ENCODE data around the gene ERG. TPM values are rescaled to one million over a fixed set of nuclear protein-coding genes. Genes with fewer than 3 reads are reported as not detected.

Gene ERG
- total RNA-seq, 1 donor from 2014 or later: not detected

DNA sequence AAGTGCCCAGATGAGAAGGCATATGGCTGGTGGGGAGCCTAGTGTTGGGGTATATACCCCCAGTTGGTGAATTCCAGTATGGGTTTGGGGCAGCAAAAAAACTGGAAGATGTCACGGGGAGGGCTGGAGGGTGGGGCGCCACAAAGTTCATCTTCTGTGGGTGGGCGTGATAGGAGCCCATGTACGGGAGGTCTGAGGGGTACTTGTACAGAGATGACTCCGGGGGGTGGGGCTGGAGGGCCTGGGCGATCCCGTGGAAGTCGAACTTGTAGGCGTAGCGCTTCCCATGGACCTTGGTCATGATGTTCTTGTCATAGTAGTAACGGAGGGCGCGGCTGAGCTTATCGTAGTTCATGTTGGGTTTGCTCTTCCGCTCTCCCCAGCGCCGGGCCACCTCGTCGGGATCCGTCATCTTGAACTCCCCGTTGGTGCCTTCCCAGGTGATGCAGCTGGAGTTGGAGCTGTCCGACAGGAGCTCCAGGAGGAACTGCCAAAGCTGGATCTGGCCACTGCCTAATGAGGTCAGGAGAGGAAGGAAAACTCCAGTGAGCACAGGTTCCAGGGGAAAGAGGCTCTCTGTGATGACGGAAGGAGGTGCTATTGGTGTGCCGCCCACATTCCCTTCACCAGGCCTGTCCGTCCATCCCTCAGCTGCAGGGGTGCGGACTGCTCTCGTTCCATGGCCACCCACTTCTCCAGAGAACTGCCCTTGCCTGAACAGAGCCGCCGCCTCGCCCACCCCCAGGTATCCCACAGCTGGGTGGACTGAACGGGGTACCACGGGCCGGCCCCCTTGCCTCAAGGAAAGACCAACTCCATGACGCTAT is 114.7 kb downstream of the ERG start:
- Mint-ChIP-seq H3K27ac (no peak overlapping the region), H3K27me3 (peaks cover 3% of the 10 kb centered on the region), H3K4me3 (ENCODE audit: low read depth) (no peak overlapping the region), H3K4me1 (ENCODE audit: low read depth) (no peaks in the 10 kb centered on the region), H3K36me3 (ENCODE audit: insufficient read depth) (no peaks in the 10 kb centered on the region), H3K9me3 (ENCODE audit: low read depth) (no peaks in the 10 kb centered on the region)
- no peak for DNase-seq (ENCODE audit: low spot score, unreplicated experiment)
- TF ChIP-seq, protein P1, sequence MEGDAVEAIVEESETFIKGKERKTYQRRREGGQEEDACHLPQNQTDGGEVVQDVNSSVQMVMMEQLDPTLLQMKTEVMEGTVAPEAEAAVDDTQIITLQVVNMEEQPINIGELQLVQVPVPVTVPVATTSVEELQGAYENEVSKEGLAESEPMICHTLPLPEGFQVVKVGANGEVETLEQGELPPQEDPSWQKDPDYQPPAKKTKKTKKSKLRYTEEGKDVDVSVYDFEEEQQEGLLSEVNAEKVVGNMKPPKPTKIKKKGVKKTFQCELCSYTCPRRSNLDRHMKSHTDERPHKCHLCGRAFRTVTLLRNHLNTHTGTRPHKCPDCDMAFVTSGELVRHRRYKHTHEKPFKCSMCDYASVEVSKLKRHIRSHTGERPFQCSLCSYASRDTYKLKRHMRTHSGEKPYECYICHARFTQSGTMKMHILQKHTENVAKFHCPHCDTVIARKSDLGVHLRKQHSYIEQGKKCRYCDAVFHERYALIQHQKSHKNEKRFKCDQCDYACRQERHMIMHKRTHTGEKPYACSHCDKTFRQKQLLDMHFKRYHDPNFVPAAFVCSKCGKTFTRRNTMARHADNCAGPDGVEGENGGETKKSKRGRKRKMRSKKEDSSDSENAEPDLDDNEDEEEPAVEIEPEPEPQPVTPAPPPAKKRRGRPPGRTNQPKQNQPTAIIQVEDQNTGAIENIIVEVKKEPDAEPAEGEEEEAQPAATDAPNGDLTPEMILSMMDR (IDR thresholded peaks at IDR 0.05; ENCODE audit: unreplicated experiment): no peak

DNA sequence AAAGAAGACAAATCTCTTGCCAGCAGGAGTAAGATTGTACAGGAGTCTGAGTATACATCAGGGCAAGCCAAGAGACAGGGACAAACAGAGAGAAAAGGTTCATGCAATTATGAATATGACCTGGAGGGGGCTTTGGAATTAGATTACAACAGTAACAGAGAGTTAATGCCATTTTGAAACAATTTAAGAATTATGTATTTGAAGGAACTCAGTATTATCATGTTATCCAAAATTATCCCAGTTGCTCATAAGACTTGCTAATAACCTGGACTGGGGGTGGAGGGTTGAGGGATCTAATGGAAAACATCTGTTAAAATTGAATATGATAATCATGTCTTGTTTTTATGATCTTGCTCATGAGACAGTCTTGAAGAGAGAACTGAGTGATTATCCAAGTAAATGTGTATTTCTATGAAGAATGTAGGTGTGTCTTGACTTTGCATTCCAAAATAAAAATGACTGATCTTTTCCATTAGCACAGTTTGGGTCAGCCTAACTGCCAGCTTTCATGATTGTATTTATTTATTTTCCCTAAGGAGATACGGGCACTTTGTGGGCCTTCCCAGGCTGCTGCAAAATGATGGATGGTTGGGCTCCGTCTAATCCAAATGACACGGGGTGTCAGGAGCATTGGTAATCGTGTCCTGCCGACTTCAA is 117.7 kb downstream of the ERG start:
- Mint-ChIP-seq H3K36me3 (ENCODE audit: insufficient read depth) (no peaks in the 10 kb centered on the region), H3K27ac (no peak overlapping the region), H3K4me3 (ENCODE audit: low read depth) (no peak overlapping the region), H3K9me3 (ENCODE audit: low read depth) (no peaks in the 10 kb centered on the region), H3K4me1 (ENCODE audit: low read depth) (no peaks in the 10 kb centered on the region), H3K27me3 (no peaks in the 10 kb centered on the region)
- TF ChIP-seq, protein P1 (IDR thresholded peaks at IDR 0.05; ENCODE audit: unreplicated experiment): peak; percentile 51
- no peak for DNase-seq (ENCODE audit: low spot score, unreplicated experiment)

DNA sequence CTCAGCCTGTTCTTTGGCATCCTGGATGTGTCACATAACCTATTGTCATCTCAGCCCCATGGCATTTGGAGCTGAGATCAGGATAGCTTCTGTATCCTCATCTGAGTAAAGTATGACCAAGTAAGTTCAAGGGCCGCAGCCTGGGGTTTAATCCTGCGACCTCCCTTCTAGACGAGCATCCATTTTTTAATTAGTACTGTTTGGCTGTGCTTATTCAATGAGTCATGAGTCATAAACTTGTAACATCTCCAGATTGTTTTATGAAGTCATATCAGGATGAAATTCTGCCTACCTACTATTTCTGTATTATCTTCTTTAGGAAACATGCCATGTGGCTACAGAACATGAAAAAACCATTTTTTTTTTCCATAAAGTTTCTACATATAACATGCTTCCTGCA is 119.1 kb downstream of the ERG start:
- Mint-ChIP-seq H3K27me3 (no peaks in the 10 kb centered on the region), H3K4me1 (ENCODE audit: low read depth) (no peaks in the 10 kb centered on the region), H3K4me3 (ENCODE audit: low read depth) (no peak overlapping the region), H3K27ac (no peak overlapping the region), H3K36me3 (ENCODE audit: insufficient read depth) (no peaks in the 10 kb centered on the region), H3K9me3 (ENCODE audit: low read depth) (peaks cover 5% of the 10 kb centered on the region)
- DNase-seq (ENCODE audit: low spot score, unreplicated experiment): no peak
- TF ChIP-seq, protein P1 (IDR thresholded peaks at IDR 0.05; ENCODE audit: unreplicated experiment): no peak

DNA sequence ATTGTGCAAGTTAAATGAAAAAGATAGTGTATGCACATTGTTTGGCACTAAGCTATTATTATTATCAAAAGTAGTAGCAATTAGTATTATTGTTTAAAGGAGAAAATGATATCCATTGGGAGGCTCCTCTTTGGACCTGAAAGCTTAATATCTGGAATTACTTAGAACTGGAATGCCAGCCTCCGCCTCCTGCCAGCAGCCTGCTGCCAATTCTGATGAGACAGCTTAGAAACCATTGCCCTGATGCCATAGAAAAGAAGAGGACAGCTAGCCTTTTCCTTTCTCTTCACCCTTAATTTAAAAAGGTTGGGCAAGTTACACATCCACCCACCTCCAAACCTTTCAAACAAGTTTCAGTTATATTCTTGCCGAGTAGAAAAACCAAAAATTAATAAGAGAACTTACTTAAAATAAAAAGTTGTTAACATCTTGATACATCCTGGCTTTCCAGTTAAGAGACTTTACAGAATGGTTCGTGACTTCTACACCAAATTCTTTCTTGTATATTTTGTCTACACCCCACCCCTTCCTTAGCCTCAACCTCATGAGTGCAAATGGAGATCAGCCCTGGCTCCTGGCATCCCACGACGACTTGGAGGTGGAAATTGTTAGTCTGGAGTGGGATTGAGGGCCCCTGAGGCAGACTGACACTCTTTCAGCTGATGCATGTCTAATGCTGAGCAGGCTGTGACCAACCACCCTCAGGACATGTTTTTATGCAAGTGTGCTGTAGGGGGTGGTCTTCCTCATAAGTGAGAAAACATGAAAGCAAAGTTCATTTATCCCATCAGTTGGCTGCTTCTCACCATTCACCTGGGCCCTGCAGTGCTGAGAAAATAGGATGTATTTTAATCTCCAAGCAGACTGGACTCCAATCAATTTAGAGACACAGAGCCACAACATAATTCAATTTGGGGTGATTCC is 120.8 kb downstream of the ERG start:
- Mint-ChIP-seq H3K4me3 (ENCODE audit: low read depth) (no peak overlapping the region), H3K27me3 (no peaks in the 10 kb centered on the region), H3K36me3 (ENCODE audit: insufficient read depth) (peaks cover 3% of the 10 kb centered on the region), H3K27ac (no peak overlapping the region), H3K4me1 (ENCODE audit: low read depth) (no peaks in the 10 kb centered on the region), H3K9me3 (ENCODE audit: low read depth) (peaks cover 15% of the 10 kb centered on the region)
- TF ChIP-seq, protein P1 (IDR thresholded peaks at IDR 0.05; ENCODE audit: unreplicated experiment): peak; percentile 10
- no peak for DNase-seq (ENCODE audit: low spot score, unreplicated experiment)

DNA sequence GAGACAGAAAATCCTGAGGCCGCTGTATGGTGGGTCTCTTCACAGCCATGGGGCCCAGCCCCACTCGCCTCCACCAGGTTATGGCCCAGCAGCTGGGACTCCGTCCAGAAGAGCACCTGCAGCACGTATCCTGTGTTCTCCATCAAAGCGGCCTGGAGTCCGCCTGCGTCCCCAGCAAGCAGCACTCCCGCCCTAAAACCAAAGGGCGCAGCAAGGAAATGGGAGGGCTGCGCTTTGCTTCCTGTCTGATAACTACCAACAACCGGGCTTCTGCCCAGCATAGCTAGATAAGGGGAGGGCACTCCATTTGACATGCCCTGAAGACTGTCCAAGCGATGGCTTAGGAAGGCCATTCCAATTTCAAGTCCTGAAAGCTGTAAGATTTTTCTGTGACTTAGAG is 121.6 kb downstream of the ERG start:
- no peak overlapping the region for H3K27ac Mint-ChIP-seq
- DNase-seq (ENCODE audit: low spot score, unreplicated experiment): no peak
- H3K4me1 Mint-ChIP-seq (ENCODE audit: low read depth): no peaks in the 10 kb centered on the region
- no peak overlapping the region for H3K4me3 Mint-ChIP-seq (ENCODE audit: low read depth)
- peaks cover 15% of the 10 kb centered on the region for H3K9me3 Mint-ChIP-seq (ENCODE audit: low read depth)
- no peaks in the 10 kb centered on the region for H3K27me3 Mint-ChIP-seq
- peaks cover 3% of the 10 kb centered on the region for H3K36me3 Mint-ChIP-seq (ENCODE audit: insufficient read depth)
- TF ChIP-seq, protein P1 (IDR thresholded peaks at IDR 0.05; ENCODE audit: unreplicated experiment): no peak
